ENCODE data around the gene TM9SF3. TPM values are rescaled to one million over a fixed set of nuclear protein-coding genes. Genes with fewer than 3 reads are reported as not detected.

Gene TM9SF3
- total RNA-seq, 2 donors from 2014 or later: 74.1 to 165 TPM

GRCh38 chr10:96585736-96586418, 935 bp downstream of the TM9SF3 start:
- DNase-seq (ENCODE audit: low spot score): peak; percentile 51
- H3K9me3 ChIP-seq: no peaks in the 10 kb centered on the region
- H3K27ac ChIP-seq: peak overlapping the region; percentile 97 to 99
- H3K27me3 ChIP-seq (replicated peaks; ENCODE audit: insufficient read depth): no peaks in the 10 kb centered on the region
- intact Hi-C loops (cut with DNase I): no loop called here
- WGBS: under 1% methylated on average over 20 of the region's 20 CpGs
- H3K4me3 ChIP-seq: peak overlapping the region; percentile 87 to 97
- no peaks in the 10 kb centered on the region for H3K36me3 ChIP-seq
- no peak for TF ChIP-seq POLR2A (IDR thresholded peaks at IDR 0.05)
- TF ChIP-seq POLR2AphosphoS5 (IDR thresholded peaks at IDR 0.05): peak; percentile 53
- peaks cover 6% of the 10 kb centered on the region for H3K4me1 ChIP-seq (replicated peaks)

DNA sequence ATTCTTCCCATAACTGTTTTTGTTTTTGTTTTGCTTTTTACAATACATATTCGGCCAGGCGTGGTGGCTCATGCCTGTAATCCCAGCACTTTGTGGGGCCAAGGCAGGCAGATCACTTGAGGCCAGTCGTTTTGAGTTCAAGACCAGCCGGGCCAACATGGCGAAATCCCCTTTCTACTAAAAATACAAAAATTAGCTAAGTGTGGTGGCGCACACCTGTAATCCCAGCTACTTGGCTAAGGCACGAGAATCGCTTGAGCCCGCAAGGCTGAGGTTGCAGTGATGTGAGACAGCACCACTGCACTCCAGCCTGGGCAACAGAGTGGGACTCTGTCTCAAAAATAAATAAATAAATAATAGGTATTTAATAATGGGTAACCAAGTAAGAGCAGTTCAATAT, 2.3 kb downstream of the TM9SF3 start:
- H3K27ac ChIP-seq: no peak overlapping the region
- H3K36me3 ChIP-seq: no peaks in the 10 kb centered on the region
- peak overlapping the region in 1 of 2 donors; percentile 97 for H3K4me3 ChIP-seq
- no peak for TF ChIP-seq POLR2A (IDR thresholded peaks at IDR 0.05)
- no peak for TF ChIP-seq POLR2AphosphoS5 (IDR thresholded peaks at IDR 0.05)
- TF ChIP-seq CTCF (IDR thresholded peaks at IDR 0.05): no peak
- 91% methylated on average over 9 of the region's 9 CpGs for WGBS
- intact Hi-C loops (cut with DNase I): no loop called here
- no peak for DNase-seq (ENCODE audit: low spot score)
- H3K4me1 ChIP-seq (replicated peaks): peaks cover 13% of the 10 kb centered on the region
- no peaks in the 10 kb centered on the region for H3K9me3 ChIP-seq
- H3K27me3 ChIP-seq (replicated peaks; ENCODE audit: insufficient read depth): no peaks in the 10 kb centered on the region

GRCh38 chr10:96584035-96584434, 2.8 kb downstream of the TM9SF3 start:
- Histone ChIP-seq H3K36me3 (no peaks in the 10 kb centered on the region), H3K27me3 (replicated peaks; ENCODE audit: insufficient read depth) (no peaks in the 10 kb centered on the region), H3K27ac (no peak overlapping the region), H3K4me1 (replicated peaks) (peaks cover 17% of the 10 kb centered on the region), H3K4me3 (no peak overlapping the region), H3K9me3 (no peaks in the 10 kb centered on the region)
- TF ChIP-seq POLR2AphosphoS5 (IDR thresholded peaks at IDR 0.05) (no peak), POLR2A (IDR thresholded peaks at IDR 0.05) (no peak)
- 74% methylated on average over 1 of the region's 1 CpG for WGBS
- intact Hi-C loops (cut with DNase I): no loop called here
- no peak for DNase-seq (ENCODE audit: low spot score)

DNA sequence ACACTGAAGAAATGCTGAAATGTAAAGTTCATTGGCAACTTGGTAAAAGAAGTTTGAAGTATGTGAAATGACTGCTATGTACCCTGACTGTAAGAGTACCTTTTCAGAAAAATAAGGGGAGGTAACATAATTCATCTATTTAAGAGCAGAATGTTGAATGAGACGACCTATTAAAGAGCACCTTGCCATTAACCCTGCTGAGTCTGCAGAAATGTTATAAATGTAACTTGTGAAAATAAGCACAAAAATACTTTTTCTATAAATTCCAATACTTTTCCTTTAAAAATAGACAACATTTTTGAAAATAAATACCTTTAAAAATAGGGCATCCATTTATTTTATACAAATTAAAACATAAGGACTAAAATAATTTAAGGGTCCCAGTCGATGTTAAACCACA, 7.7 kb downstream of the TM9SF3 start:
- intact Hi-C loops (cut with DNase I): no loop called here
- DNase-seq (ENCODE audit: low spot score): no peak
- no peaks in the 10 kb centered on the region for H3K27me3 ChIP-seq (replicated peaks; ENCODE audit: insufficient read depth)
- WGBS: 69% methylated on average over 2 of the region's 2 CpGs
- H3K4me1 ChIP-seq (replicated peaks): peaks cover 24% of the 10 kb centered on the region
- no peak for TF ChIP-seq CTCF (IDR thresholded peaks at IDR 0.05)
- TF ChIP-seq POLR2A (IDR thresholded peaks at IDR 0.05): no peak
- no peak for TF ChIP-seq POLR2AphosphoS5 (IDR thresholded peaks at IDR 0.05)
- no peaks in the 10 kb centered on the region for H3K9me3 ChIP-seq
- H3K36me3 ChIP-seq: no peaks in the 10 kb centered on the region
- H3K4me3 ChIP-seq: no peak overlapping the region
- no peak overlapping the region for H3K27ac ChIP-seq

GRCh38 chr10:96578633-96579032, 8.2 kb downstream of the TM9SF3 start:
- no peak for DNase-seq (ENCODE audit: low spot score)
- intact Hi-C loops (cut with DNase I): no loop called here
- no peaks in the 10 kb centered on the region for H3K27me3 ChIP-seq (replicated peaks; ENCODE audit: insufficient read depth)
- WGBS: 93% methylated on average over 5 of the region's 5 CpGs
- H3K36me3 ChIP-seq: no peaks in the 10 kb centered on the region
- peaks cover 24% of the 10 kb centered on the region for H3K4me1 ChIP-seq (replicated peaks)
- H3K9me3 ChIP-seq: no peaks in the 10 kb centered on the region
- peak overlapping the region in 1 of 2 donors; percentile 30 for H3K27ac ChIP-seq
- TF ChIP-seq POLR2A (IDR thresholded peaks at IDR 0.05): no peak
- TF ChIP-seq POLR2AphosphoS5 (IDR thresholded peaks at IDR 0.05): no peak
- TF ChIP-seq CTCF (IDR thresholded peaks at IDR 0.05): no peak
- no peak overlapping the region for H3K4me3 ChIP-seq

DNA sequence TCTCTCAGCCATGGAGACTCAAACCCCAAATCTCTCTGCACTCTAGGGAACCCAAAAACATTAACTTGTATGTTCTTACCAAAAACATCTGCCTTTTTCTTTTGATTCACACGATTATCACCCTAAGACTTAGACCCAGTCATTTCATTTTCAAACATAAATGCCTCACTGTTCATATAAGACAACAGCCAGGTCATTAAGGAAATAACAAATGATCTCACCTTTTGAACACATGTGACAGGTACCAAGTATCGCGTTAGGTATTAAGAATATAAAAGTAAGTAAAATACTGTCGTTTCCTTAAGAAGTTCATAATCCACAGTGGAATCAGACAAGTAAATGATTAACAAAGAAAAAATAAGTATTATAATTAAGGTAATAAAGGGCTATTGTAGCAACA, 8.8 kb downstream of the TM9SF3 start:
- Histone ChIP-seq H3K9me3 (no peaks in the 10 kb centered on the region), H3K4me1 (replicated peaks) (peaks cover 29% of the 10 kb centered on the region), H3K36me3 (no peaks in the 10 kb centered on the region), H3K27me3 (replicated peaks; ENCODE audit: insufficient read depth) (no peaks in the 10 kb centered on the region), H3K4me3 (no peak overlapping the region), H3K27ac (peak overlapping the region in 1 of 2 donors; percentile 30)
- DNase-seq (ENCODE audit: low spot score): no peak
- WGBS: 76% methylated on average over 4 of the region's 4 CpGs
- intact Hi-C loops (cut with DNase I): no loop called here
- no peak for TF ChIP-seq POLR2A (IDR thresholded peaks at IDR 0.05)
- no peak for TF ChIP-seq POLR2AphosphoS5 (IDR thresholded peaks at IDR 0.05)
- TF ChIP-seq CTCF (IDR thresholded peaks at IDR 0.05): no peak
